A549 (cell line): ENCODE results near the gene RCCD1. TPM values are rescaled to one million over a fixed set of nuclear protein-coding genes. Genes with fewer than 3 reads are reported as not detected.

Source experiments
- ATAC-seq, 2 experiments: fragments of 200-7000 bp in 1 of 2; fragments of >200 bp in 1 of 2; cut with Nextera tagmentation in 1 of 2; cut with Tn5 transposase in 1 of 2; 3 replicates each; pipeline versions ENCODE4 v1.8.0 to v1.9.1; 2018 to 2020; ENCODE audit warnings: mild to moderate bottlenecking in 1 of 2, moderate library complexity in 1 of 2
- CTCF ChIA-PET: fragments of 300-600 bp; sonication (Branson Sonifier 250); formaldehyde crosslinking; extraction: SDS; loops from one replicate; lab custom pipeline; 2021; ENCODE audit warnings: antibody characterized with exemption, inconsistent platforms; lab: Yijun Ruan, JAX
- POLR2A ChIA-PET: fragments of 350-600 bp; formaldehyde crosslinking; extraction: SDS; loops from one replicate; lab custom pipeline; 2021; ENCODE audit warnings: antibody characterized with exemption, inconsistent platforms; lab: Yijun Ruan, JAX
- DNase-seq, 2 experiments: peaks; one replicate each; pipeline versions ENCODE4 v3.0.0 to v3.0.0-alpha.2; 2011 to 2016; ENCODE audit warnings: low read depth in 1 of 2, low spot score in 1 of 2
- FAIRE-seq: peaks from 2 replicates; lab custom pipeline; 2011; peaks lifted over from hg19 to GRCh38; lab: Jason Lieb, UNC
- H3K27ac ChIP-seq, 2 experiments: fragments of >200 bp; sonication (Bioruptor Twin); formaldehyde crosslinking; 3 replicates each; pipeline ENCODE4 v1.5.1; 2016 to 2017
- H3K4me1 ChIP-seq: fragments of >200 bp; sonication (Bioruptor Twin); formaldehyde crosslinking; 3 replicates; pipeline ENCODE4 v1.6.1; 2016
- H3K4me2 ChIP-seq: fragments of >200 bp; sonication (Bioruptor Twin); formaldehyde crosslinking; 3 replicates; pipeline ENCODE4 v1.6.1; 2016
- H3K4me3 ChIP-seq: fragments of >200 bp; sonication (Bioruptor Twin); formaldehyde crosslinking; 3 replicates; pipeline ENCODE4 v1.5.1; 2016
- H3K9me3 ChIP-seq: fragments of >200 bp; sonication (Bioruptor Twin); formaldehyde crosslinking; 3 replicates; pipeline ENCODE4 v1.6.1; 2016
- ATOH8 ChIP-seq: fragments of 250-450 bp; sonication (Bioruptor Pico); IDR thresholded peaks from 2 replicates; pipeline ENCODE4 v1.5.0; 2020; ENCODE audit warnings: low read depth, mild to moderate bottlenecking, moderate library complexity
- CBX8 ChIP-seq: fragments of 200-600 bp; sonication (generic); IDR thresholded peaks from 2 replicates; pipeline ENCODE4 v1.6.1; 2016
- CEBPB ChIP-seq, 2 experiments: fragments of >200 bp in 1 of 2; sonication (Bioruptor Twin) in 1 of 2; formaldehyde crosslinking in 1 of 2; IDR thresholded peaks; 2 replicates each; pipeline ENCODE4 v1.6.1; 2012 to 2016
- CHD4 ChIP-seq: fragments of 200-600 bp; sonication (generic); IDR thresholded peaks from 2 replicates; pipeline ENCODE4 v1.6.1; 2016; ENCODE audit warnings: antibody characterized with exemption, mild to moderate bottlenecking, borderline replicate concordance
- E2F6 ChIP-seq: IDR thresholded peaks from 2 replicates; pipeline ENCODE4 v1.6.1; 2012; ENCODE audit warnings: low read depth, borderline replicate concordance
- EHF ChIP-seq: fragments of 250-450 bp; sonication (Bioruptor Pico); IDR thresholded peaks from 2 replicates; pipeline ENCODE4 v1.5.0; 2020; ENCODE audit warnings: mild to moderate bottlenecking
- ELK1 ChIP-seq: fragments of 150-350 bp; IDR thresholded peaks from 2 replicates; pipeline ENCODE4 v1.6.1; 2014; ENCODE audit warnings: low read depth, mild to moderate bottlenecking, low read length
- EP300 ChIP-seq, 2 experiments: fragments of >200 bp; sonication (Bioruptor Twin); formaldehyde crosslinking; IDR thresholded peaks; 2 replicates in 1 of 2; 3 replicates in 1 of 2; pipeline ENCODE4 v1.6.1; 2016 to 2017
- ESRRA ChIP-seq: fragments of 150-350 bp; IDR thresholded peaks from 2 replicates; pipeline ENCODE4 v1.6.1; 2014; ENCODE audit warnings: mild to moderate bottlenecking, low read length, borderline replicate concordance
- FOXS1 ChIP-seq: fragments of 250-450 bp; sonication (Bioruptor Pico); IDR thresholded peaks from 2 replicates; pipeline ENCODE4 v1.5.0; 2020; ENCODE audit warnings: mild to moderate bottlenecking, moderate library complexity
- GATA3 ChIP-seq: IDR thresholded peaks from 2 replicates; pipeline ENCODE4 v1.6.1; 2012; ENCODE audit warnings: borderline replicate concordance
- HES2 ChIP-seq: fragments of >200 bp; sonication (Bioruptor Twin); formaldehyde crosslinking; IDR thresholded peaks from 2 replicates; pipeline ENCODE4 v1.6.1; 2016
- HEYL ChIP-seq: fragments of 250-450 bp; sonication (Bioruptor Pico); IDR thresholded peaks from 2 replicates; pipeline ENCODE4 v1.8.0; 2021; ENCODE audit warnings: mild to moderate bottlenecking, moderate library complexity
- HMGXB4 ChIP-seq: fragments of 250-450 bp; sonication (Bioruptor Pico); IDR thresholded peaks from 2 replicates; pipeline ENCODE4 v1.5.0; 2021; ENCODE audit warnings: mild to moderate bottlenecking, moderate library complexity, borderline replicate concordance
- HOXA7 ChIP-seq: fragments of 250-450 bp; sonication (Bioruptor Pico); IDR thresholded peaks from 2 replicates; pipeline ENCODE4 v1.5.0; 2020; ENCODE audit warnings: mild to moderate bottlenecking, moderate library complexity
- JUN ChIP-seq, 2 experiments: fragments of >200 bp; sonication (Bioruptor Twin); formaldehyde crosslinking; IDR thresholded peaks; 2 replicates in 1 of 2; 3 replicates in 1 of 2; pipeline ENCODE4 v1.6.1; 2016 to 2017
- KDM1A ChIP-seq: fragments of 200-600 bp; sonication (generic); IDR thresholded peaks from 2 replicates; pipeline ENCODE4 v1.6.1; 2016; ENCODE audit warnings: low read depth, mild to moderate bottlenecking
- MAFK ChIP-seq: fragments of 450-650 bp; IDR thresholded peaks from 2 replicates; pipeline ENCODE4 v1.6.1; 2014; ENCODE audit not compliant: partially characterized antibody
- MAZ ChIP-seq: fragments of 150-350 bp; IDR thresholded peaks from 2 replicates; pipeline ENCODE4 v1.6.1; 2014; ENCODE audit warnings: antibody characterized with exemption, low read depth, low read length, borderline replicate concordance
- MYC ChIP-seq: IDR thresholded peaks from 2 replicates; pipeline ENCODE4 v1.6.1; 2012; ENCODE audit warnings: mild to moderate bottlenecking, inconsistent platforms, low read length, improper control_type of control experiment, borderline replicate concordance
- NR3C1 ChIP-seq: fragments of >200 bp; sonication (Bioruptor Twin); formaldehyde crosslinking; IDR thresholded peaks from 3 replicates; pipeline ENCODE4 v1.6.1; 2017
- POLR2AphosphoS2 ChIP-seq: conservative IDR thresholded peaks from 2 replicates; pipeline ENCODE4 v1.6.1; 2012; ENCODE audit warnings: low read length, improper control_type of control experiment, inconsistent platforms
- RAD21 ChIP-seq, 2 experiments: fragments of >200 bp in 1 of 2; sonication (Bioruptor Twin) in 1 of 2; formaldehyde crosslinking in 1 of 2; IDR thresholded peaks in 1 of 2; conservative IDR thresholded peaks in 1 of 2; 2 replicates in 1 of 2; 3 replicates in 1 of 2; pipeline ENCODE4 v1.6.1; 2012 to 2018; ENCODE audit warnings: inconsistent platforms in 1 of 2
- RFX5 ChIP-seq: fragments of 450-650 bp; IDR thresholded peaks from 2 replicates; pipeline ENCODE4 v1.7.1; 2014; ENCODE audit warnings: antibody characterized with exemption, mild to moderate bottlenecking, moderate library complexity
- RNF2 ChIP-seq: fragments of 200-600 bp; sonication (generic); IDR thresholded peaks from 2 replicates; pipeline ENCODE4 v1.6.1; 2016; ENCODE audit warnings: low read depth, mild to moderate bottlenecking, antibody characterized with exemption, moderate library complexity, borderline replicate concordance
- SMC3 ChIP-seq: fragments of >200 bp; sonication (Bioruptor Twin); formaldehyde crosslinking; IDR thresholded peaks from 3 replicates; pipeline ENCODE4 v1.6.1; 2018; ENCODE audit warnings: inconsistent platforms
- SREBF2 ChIP-seq: fragments of 450-650 bp; IDR thresholded peaks from 2 replicates; pipeline ENCODE4 v1.6.1; 2014; ENCODE audit warnings: mild to moderate bottlenecking, moderate library complexity
- ZNF302 ChIP-seq: fragments of 250-450 bp; sonication (Bioruptor Pico); IDR thresholded peaks from 2 replicates; pipeline ENCODE4 v1.9.0; 2021; ENCODE audit warnings: inconsistent platforms, mild to moderate bottlenecking, moderate library complexity
- WGBS: methylation state at CpG from one replicate; pipeline ENCODE4 v1.1.6; 2017; ENCODE audit errors: missing lambda C conversion rate; 5-methylcytosine and 5-hydroxymethylcytosine counted together
- polyA plus RNA-seq, 4 experiments: library from polyadenylated mRNA; depleted of rRNA in 3 of 4; stranded (reverse); fragments of >200 nt; fragmentation: RNase III in 1 of 4; extraction: RNeasy Plus Mini Kit Qiagen cat#74134 plus additional on column Dnase treatment in 1 of 4; gene quantifications; 2 replicates in 3 of 4; 3 replicates in 1 of 4; pipeline ENCODE4 v1.2.3, GENCODE V29; 2011 to 2017

The RCCD1 gene
- polyA plus RNA-seq, 2 of the 4 experiments (the other 2 are of a cell fraction), result 25.3 to 37.2 TPM

GRCh38 chr15:90962021-90962420, 7.3 kb downstream of the RCCD1 start:
- FAIRE-seq (no peak), ATAC-seq (no peak)
- CTCF ChIA-PET, result interaction anchor here (1.1 to 25.4 kb wide), 6 partner anchors 7 to 262 kb away, joined by 3 to 536 read pairs (median 165); partner anchors contain the start of genes HDDC3 and UNC45A

GRCh38 chr15:90966262-90966661, 11.6 kb downstream of the RCCD1 start:
- CTCF ChIA-PET, result interaction anchor here (1.0 to 7.6 kb wide), 7 partner anchors 7 to 86 kb away, joined by 3 to 127 read pairs (median 4); partner anchors contain the start of gene UNC45A
- Histone ChIP-seq H3K4me2 (no peak overlapping the region), H3K4me1 (no peaks in the 10 kb centered on the region), H3K9me3 (no peaks in the 10 kb centered on the region), H3K27ac (no peak overlapping the region), H3K4me3 (no peak overlapping the region)
- ATAC-seq (no peak), FAIRE-seq (no peak), DNase-seq (no peak)
- 89% methylated on average over 9 of the region's 9 CpGs for WGBS
- POLR2A ChIA-PET, result no interaction called here
- TF ChIP-seq HEYL (CRISPR knock-in tag) (no peak), EP300 (IDR thresholded peaks at IDR 0.05) (no peak), MAFK (no peak), EHF (CRISPR knock-in tag) (no peak), CBX8 (no peak), FOXS1 (CRISPR knock-in tag) (no peak), NR3C1 (no peak)
- TF ChIP-seq, all 56 proteins: peak for 0

More at GRCh38 chr15:90962021-90962420, 7.3 kb downstream of the RCCD1 start:
- no peak for DNase-seq
- POLR2A ChIA-PET, result no interaction called here
- Histone ChIP-seq H3K4me2 (no peak overlapping the region), H3K4me3 (no peak overlapping the region), H3K9me3 (no peaks in the 10 kb centered on the region), H3K4me1 (peaks cover 1% of the 10 kb centered on the region; the same call in 1 of the 3 replicates), H3K27ac (no peak overlapping the region)
- 67% methylated on average over 4 of the region's 4 CpGs for WGBS
- TF ChIP-seq CHD4 (no peak), RAD21 (conservative IDR thresholded peaks at IDR 0.05 in 1 of 2, IDR thresholded peaks at IDR 0.05 in 1 of 2) (no peak), MAZ (no peak), ZNF302 (CRISPR knock-in tag) (no peak)

- FAIRE-seq (no peak), ATAC-seq (no peak)
Measured at GRCh38 chr15:90967206-90967605, 12.5 kb downstream of the RCCD1 start.

GRCh38 chr15:90968434-90968833, 13.8 kb downstream of the RCCD1 start:
- Histone ChIP-seq H3K4me1 (no peaks in the 10 kb centered on the region), H3K4me2 (no peak overlapping the region), H3K9me3 (no peaks in the 10 kb centered on the region), H3K4me3 (no peak overlapping the region), H3K27ac (no peak overlapping the region)
- CTCF ChIA-PET, result interaction anchor here (0.6 to 7.6 kb wide), 7 partner anchors 9 to 846 kb away, joined by 3 to 127 read pairs (median 4); partner anchors contain the start of gene HDDC3
- FAIRE-seq, result no peak
- 94% methylated on average over 1 of the region's 1 CpG for WGBS
- DNase-seq, result no peak
- ATAC-seq, result no peak
- POLR2A ChIA-PET, result no interaction called here
- TF ChIP-seq SMC3 (no peak), JUN (IDR thresholded peaks at IDR 0.05) (no peak), HOXA7 (CRISPR knock-in tag) (no peak), ATOH8 (CRISPR knock-in tag) (no peak), HEYL (CRISPR knock-in tag) (no peak), MAZ (no peak), HES2 (no peak), HMGXB4 (no peak), E2F6 (no peak), CHD4 (no peak), POLR2AphosphoS2 (no peak), ESRRA (no peak), CEBPB (IDR thresholded peaks at IDR 0.05) (no peak), KDM1A (no peak), ELK1 (no peak), GATA3 (no peak), RFX5 (no peak), MYC (no peak)

More at GRCh38 chr15:90967206-90967605, 12.5 kb downstream of the RCCD1 start:
- CTCF ChIA-PET, result interaction anchor here (1.0 to 7.6 kb wide), 8 partner anchors 8 to 85 kb away, joined by 3 to 127 read pairs (median 4); partner anchors contain the start of gene UNC45A
- no peak for DNase-seq
- no peaks in the 10 kb centered on the region for H3K4me1 ChIP-seq
- H3K4me3 ChIP-seq, result no peak overlapping the region
- H3K27ac ChIP-seq, result no peak overlapping the region
- no peak overlapping the region for H3K4me2 ChIP-seq
- no peaks in the 10 kb centered on the region for H3K9me3 ChIP-seq
- TF ChIP-seq FOXS1 (CRISPR knock-in tag) (no peak), MAFK (no peak), SREBF2 (no peak), RNF2 (no peak)
- POLR2A ChIA-PET, result no interaction called here
- 92% methylated on average over 5 of the region's 5 CpGs for WGBS
